Measurements from ENCODE around the gene ZNF132.
A peak's percentile ranks its signal among the peaks of the same experiment; 100 is the strongest.
"Not testable (repeated sequence)": the region's sequence is repeated elsewhere in the genome, so short reads cannot be mapped to it uniquely, and the experiment has no call there.

ZNF132 gene

DNA sequence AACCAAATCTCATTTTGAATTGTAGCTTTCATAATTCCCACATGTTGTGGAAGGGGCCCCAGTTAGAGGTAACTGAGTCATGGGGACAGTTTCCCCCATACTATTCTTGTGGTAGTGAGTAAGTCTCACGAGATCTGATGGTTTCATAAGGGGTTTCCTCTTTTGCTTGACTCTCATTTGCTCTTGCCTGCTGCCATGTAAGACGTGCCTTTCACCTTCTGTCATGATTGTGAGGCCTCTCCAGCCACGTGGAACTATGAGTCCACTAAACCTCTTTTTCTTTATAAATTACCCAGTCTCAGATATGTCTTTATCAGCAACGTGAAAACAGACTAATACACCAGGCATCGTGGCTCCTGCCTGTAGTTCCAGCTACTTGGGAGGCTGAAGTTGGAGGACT is 10.0 kb upstream of the ZNF132 start:
- not testable (repeated sequence) for H3K27me3 ChIP-seq (ENCODE audit: control insufficient read depth in 1 of 2, insufficient read depth in 2 of 2, low read length in 2 of 2); H3K27ac ChIP-seq (ENCODE audit: low read depth, low read length); H3K4me3 ChIP-seq (ENCODE audit: low read depth in 1 of 2, low read length in 2 of 2); H3K9ac ChIP-seq (ENCODE audit: low read depth in 1 of 2, low read length in 2 of 2); H3K4me1 ChIP-seq (ENCODE audit: control insufficient read depth in 1 of 2, insufficient read depth in 2 of 2, low read length in 2 of 2)
- Histone ChIP-seq H3K9me3 (ENCODE audit: control insufficient read depth in 1 of 2, low read length in 2 of 2) (peaks cover 0 to 12% of the 10 kb centered on the region in 2 donors), H3K36me3 (ENCODE audit: control insufficient read depth in 1 of 2, insufficient read depth in 2 of 2, low read length in 2 of 2) (peaks cover 4 to 12% of the 10 kb centered on the region in 2 donors)

DNA sequence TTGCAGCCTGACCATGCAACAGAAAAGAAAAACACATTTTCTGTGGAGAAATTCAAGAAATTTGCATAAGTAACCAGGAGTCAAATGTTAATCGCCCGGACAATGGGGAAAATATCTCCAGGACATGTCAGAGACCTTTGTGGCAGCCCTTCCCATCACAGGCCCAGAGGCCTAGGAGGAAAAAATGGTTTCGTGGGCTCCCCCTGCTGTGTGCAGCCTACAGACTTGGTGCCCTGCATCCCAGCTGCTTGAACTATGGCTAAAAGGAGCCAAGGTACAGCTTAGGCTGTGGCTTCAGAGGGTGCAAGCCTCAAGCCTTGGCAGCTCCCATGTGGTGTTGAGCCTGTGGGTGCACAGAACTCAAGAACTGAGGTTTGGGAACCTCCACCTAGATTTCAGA is 8.9 kb upstream of the ZNF132 start:
- not testable (repeated sequence) for H3K36me3 ChIP-seq (ENCODE audit: control insufficient read depth in 1 of 2, insufficient read depth in 2 of 2, low read length in 2 of 2); H3K27me3 ChIP-seq (ENCODE audit: control insufficient read depth in 1 of 2, insufficient read depth in 2 of 2, low read length in 2 of 2); H3K4me1 ChIP-seq (ENCODE audit: control insufficient read depth in 1 of 2, insufficient read depth in 2 of 2, low read length in 2 of 2); H3K9ac ChIP-seq (ENCODE audit: low read depth in 1 of 2, low read length in 2 of 2); H3K27ac ChIP-seq (ENCODE audit: low read depth, low read length); H3K4me3 ChIP-seq (ENCODE audit: low read depth in 1 of 2, low read length in 2 of 2)
- H3K9me3 ChIP-seq (ENCODE audit: control insufficient read depth in 1 of 2, low read length in 2 of 2) = peaks cover 0 to 12% of the 10 kb centered on the region in 2 donors

DNA sequence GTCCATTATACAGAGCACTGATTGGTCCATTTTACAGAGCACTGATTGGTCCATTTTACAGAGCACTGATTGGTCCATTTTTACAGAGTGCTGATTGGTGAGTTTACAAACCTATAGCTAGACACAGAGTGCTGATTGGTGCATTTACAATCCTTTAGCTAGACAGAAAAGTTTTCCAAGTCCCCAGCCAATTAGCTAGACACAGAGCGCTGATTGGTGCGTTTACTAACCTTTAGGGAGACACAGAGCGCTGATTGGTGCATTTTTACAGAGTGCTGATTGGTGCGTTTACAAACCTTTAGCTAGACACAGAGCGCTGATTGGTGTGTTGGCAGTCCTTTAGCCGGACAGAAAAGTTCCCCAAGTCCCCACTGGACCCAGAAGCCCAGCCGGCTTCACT is 3.0 kb upstream of the ZNF132 start:
- Histone ChIP-seq H3K9me3 (ENCODE audit: control insufficient read depth in 1 of 2, low read length in 2 of 2) (peaks cover 11 to 15% of the 10 kb centered on the region in 2 donors), H3K4me1 (ENCODE audit: control insufficient read depth in 1 of 2, insufficient read depth in 2 of 2, low read length in 2 of 2) (peaks cover 15 to 16% of the 10 kb centered on the region in 2 donors)
- H3K36me3 ChIP-seq (ENCODE audit: control insufficient read depth in 1 of 2, insufficient read depth in 2 of 2, low read length in 2 of 2); H3K4me3 ChIP-seq (ENCODE audit: low read depth in 1 of 2, low read length in 2 of 2); H3K9ac ChIP-seq (ENCODE audit: low read depth in 1 of 2, low read length in 2 of 2); H3K27me3 ChIP-seq (ENCODE audit: control insufficient read depth in 1 of 2, insufficient read depth in 2 of 2, low read length in 2 of 2); H3K27ac ChIP-seq (ENCODE audit: low read depth, low read length): not testable (repeated sequence)

DNA sequence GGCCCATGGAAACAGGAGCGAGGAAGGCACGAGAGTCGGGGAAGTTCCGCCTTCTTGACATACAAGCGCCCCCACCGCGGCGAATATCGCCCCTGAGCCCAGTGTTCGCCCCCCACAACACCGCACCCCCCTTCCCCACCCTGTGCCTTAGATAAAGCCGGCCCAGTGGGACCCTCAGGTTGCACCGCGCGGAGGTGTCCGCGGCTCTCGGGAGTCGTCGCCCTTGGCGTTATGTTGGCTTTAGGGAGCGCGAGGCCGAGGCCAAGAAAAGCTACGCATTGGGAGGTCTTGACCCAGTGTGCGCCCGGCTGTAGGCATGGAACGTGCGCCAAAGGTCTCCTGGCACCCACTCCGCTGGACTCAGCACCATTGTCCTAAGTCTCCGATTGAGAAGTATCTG is 603 bp upstream of the ZNF132 start:
- Histone ChIP-seq H3K9me3 (ENCODE audit: control insufficient read depth in 1 of 2, low read length in 2 of 2) (peaks cover 26 to 37% of the 10 kb centered on the region in 2 donors), H3K27me3 (ENCODE audit: control insufficient read depth in 1 of 2, insufficient read depth in 2 of 2, low read length in 2 of 2) (no peaks in the 10 kb centered on the region), H3K27ac (ENCODE audit: low read depth, low read length) (peak overlapping the region; percentile 55), H3K4me3 (ENCODE audit: low read depth in 1 of 2, low read length in 2 of 2) (peak overlapping the region; percentile 82 to 87), H3K36me3 (ENCODE audit: control insufficient read depth in 1 of 2, insufficient read depth in 2 of 2, low read length in 2 of 2) (peaks cover 13 to 24% of the 10 kb centered on the region in 2 donors), H3K9ac (ENCODE audit: low read depth in 1 of 2, low read length in 2 of 2) (no peak overlapping the region), H3K4me1 (ENCODE audit: control insufficient read depth in 1 of 2, insufficient read depth in 2 of 2, low read length in 2 of 2) (peaks cover 15 to 16% of the 10 kb centered on the region in 2 donors)

DNA sequence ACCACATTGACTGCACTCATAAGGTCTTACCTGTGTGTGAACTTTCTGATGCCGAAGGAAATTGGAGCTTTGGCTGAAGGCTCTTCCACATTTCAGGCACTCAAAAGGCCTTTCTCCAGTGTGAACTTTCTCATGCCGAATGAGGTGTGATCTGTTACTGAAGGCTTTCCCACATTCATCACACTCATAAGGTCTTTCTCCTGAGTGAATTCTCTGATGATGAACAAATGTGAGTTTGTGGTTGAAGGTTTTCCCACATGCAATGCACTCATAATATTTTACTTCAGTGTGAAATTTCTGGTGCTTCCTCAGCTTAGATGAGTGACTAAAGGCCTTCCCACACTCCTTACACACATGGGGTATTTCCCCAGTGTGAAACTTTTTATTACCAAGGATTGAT is 5.7 kb downstream of the ZNF132 start:
- Histone ChIP-seq H3K9ac (ENCODE audit: low read depth in 1 of 2, low read length in 2 of 2) (no peak overlapping the region), H3K27ac (ENCODE audit: low read depth, low read length) (no peak overlapping the region), H3K4me3 (ENCODE audit: low read depth in 1 of 2, low read length in 2 of 2) (peak overlapping the region; percentile 23 to 50), H3K9me3 (ENCODE audit: control insufficient read depth in 1 of 2, low read length in 2 of 2) (peaks cover 81 to 92% of the 10 kb centered on the region in 2 donors), H3K27me3 (ENCODE audit: control insufficient read depth in 1 of 2, insufficient read depth in 2 of 2, low read length in 2 of 2) (no peaks in the 10 kb centered on the region), H3K36me3 (ENCODE audit: control insufficient read depth in 1 of 2, insufficient read depth in 2 of 2, low read length in 2 of 2) (peaks cover 50 to 57% of the 10 kb centered on the region in 2 donors), H3K4me1 (ENCODE audit: control insufficient read depth in 1 of 2, insufficient read depth in 2 of 2, low read length in 2 of 2) (peaks cover 2 to 3% of the 10 kb centered on the region in 2 donors)

DNA sequence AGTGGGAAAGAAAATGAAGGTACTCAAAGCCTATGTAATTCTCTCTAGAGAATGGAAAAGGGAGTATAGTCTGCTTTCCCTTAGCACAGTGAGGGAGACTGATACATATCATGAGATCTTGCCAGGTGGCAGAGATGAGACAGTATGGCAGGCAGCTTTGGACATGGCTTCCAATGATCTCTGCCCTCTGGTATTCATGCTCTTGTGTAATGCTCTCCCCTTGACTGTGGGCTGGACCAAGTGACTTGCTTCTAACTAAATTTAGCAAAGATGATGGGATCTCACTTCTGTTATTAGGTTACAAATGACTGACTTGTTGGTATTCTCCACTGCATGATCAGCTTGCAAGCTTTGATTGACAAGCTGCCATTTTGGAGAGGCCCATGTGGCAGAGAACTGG is 10.2 kb downstream of the ZNF132 start:
- Histone ChIP-seq H3K27me3 (ENCODE audit: control insufficient read depth in 1 of 2, insufficient read depth in 2 of 2, low read length in 2 of 2) (no peaks in the 10 kb centered on the region), H3K4me3 (ENCODE audit: low read depth in 1 of 2, low read length in 2 of 2) (no peak overlapping the region), H3K36me3 (ENCODE audit: control insufficient read depth in 1 of 2, insufficient read depth in 2 of 2, low read length in 2 of 2) (peaks cover 25 to 30% of the 10 kb centered on the region in 2 donors), H3K27ac (ENCODE audit: low read depth, low read length) (no peak overlapping the region), H3K4me1 (ENCODE audit: control insufficient read depth in 1 of 2, insufficient read depth in 2 of 2, low read length in 2 of 2) (no peaks in the 10 kb centered on the region), H3K9ac (ENCODE audit: low read depth in 1 of 2, low read length in 2 of 2) (no peak overlapping the region), H3K9me3 (ENCODE audit: control insufficient read depth in 1 of 2, low read length in 2 of 2) (peaks cover 66 to 74% of the 10 kb centered on the region in 2 donors)

DNA sequence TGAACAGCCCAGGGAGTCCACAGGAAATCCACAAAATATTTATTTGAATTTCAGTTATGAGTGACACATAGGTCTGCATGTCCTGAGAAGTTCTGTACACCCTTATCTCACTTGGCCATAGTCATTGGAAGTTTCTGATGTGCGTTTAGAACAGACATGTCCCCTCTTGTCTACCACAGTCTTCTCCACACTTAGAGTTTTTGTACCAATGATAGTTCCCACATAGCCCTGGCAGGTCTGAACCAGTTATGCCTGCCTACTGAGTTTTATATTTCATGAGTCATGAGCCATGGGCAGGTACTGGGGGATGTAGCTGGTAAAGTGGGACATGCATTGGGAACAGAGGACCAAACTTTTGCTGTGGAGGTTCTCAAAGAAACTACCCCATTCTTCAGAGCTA is 11.3 kb downstream of the ZNF132 start:
- Histone ChIP-seq H3K4me3 (ENCODE audit: low read depth in 1 of 2, low read length in 2 of 2) (no peak overlapping the region), H3K36me3 (ENCODE audit: control insufficient read depth in 1 of 2, insufficient read depth in 2 of 2, low read length in 2 of 2) (peaks cover 14 to 20% of the 10 kb centered on the region in 2 donors), H3K9me3 (ENCODE audit: control insufficient read depth in 1 of 2, low read length in 2 of 2) (peaks cover 55 to 63% of the 10 kb centered on the region in 2 donors), H3K27ac (ENCODE audit: low read depth, low read length) (no peak overlapping the region), H3K9ac (ENCODE audit: low read depth in 1 of 2, low read length in 2 of 2) (no peak overlapping the region), H3K4me1 (ENCODE audit: control insufficient read depth in 1 of 2, insufficient read depth in 2 of 2, low read length in 2 of 2) (no peaks in the 10 kb centered on the region), H3K27me3 (ENCODE audit: control insufficient read depth in 1 of 2, insufficient read depth in 2 of 2, low read length in 2 of 2) (no peaks in the 10 kb centered on the region)

DNA sequence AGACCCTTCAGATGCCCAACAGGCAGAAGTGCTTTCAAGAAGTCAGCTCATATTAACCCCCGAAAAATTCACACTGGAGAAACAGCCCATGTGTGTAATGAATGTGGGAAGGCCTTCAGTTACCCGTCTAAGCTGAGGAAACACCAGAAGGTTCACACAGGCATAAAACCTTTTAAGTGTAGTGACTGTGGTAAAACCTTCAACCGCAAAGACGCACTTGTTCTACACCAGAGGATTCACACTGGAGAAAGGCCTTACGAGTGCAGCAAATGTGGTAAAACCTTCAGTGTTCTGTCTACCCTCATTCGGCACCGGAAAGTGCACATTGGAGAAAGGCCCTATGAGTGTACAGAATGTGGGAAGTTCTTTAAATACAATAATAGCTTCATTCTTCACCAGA is 22.9 kb downstream of the ZNF132 start:
- no peak overlapping the region for H3K9ac ChIP-seq (ENCODE audit: low read depth in 1 of 2, low read length in 2 of 2)
- peaks cover 23 to 48% of the 10 kb centered on the region in 2 donors for H3K36me3 ChIP-seq (ENCODE audit: control insufficient read depth in 1 of 2, insufficient read depth in 2 of 2, low read length in 2 of 2)
- no peak overlapping the region for H3K4me3 ChIP-seq (ENCODE audit: low read depth in 1 of 2, low read length in 2 of 2)
- no peaks in the 10 kb centered on the region for H3K27me3 ChIP-seq (ENCODE audit: control insufficient read depth in 1 of 2, insufficient read depth in 2 of 2, low read length in 2 of 2)
- H3K9me3 ChIP-seq (ENCODE audit: control insufficient read depth in 1 of 2, low read length in 2 of 2) = peaks cover 0 to 3% of the 10 kb centered on the region in 2 donors
- no peak overlapping the region for H3K27ac ChIP-seq (ENCODE audit: low read depth, low read length)
- no peaks in the 10 kb centered on the region for H3K4me1 ChIP-seq (ENCODE audit: control insufficient read depth in 1 of 2, insufficient read depth in 2 of 2, low read length in 2 of 2)

DNA sequence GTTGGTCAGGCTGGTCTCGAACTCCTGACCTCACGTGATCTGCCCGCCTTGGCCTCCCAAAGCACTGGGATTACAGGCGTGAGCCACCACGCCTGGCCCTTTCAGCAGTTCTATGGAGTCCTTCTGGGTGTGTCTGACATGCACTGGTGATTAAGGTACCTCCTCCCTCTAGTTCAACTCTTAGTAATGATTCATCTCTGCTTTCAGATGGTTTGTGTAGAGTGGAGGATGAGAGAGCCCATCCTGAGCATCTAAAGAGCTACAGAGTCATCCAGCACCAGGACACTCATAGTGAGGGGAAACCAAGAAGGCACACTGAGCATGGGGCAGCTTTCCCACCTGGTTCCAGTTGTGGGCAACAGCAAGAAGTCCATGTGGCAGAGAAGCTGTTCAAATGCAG is 23.3 kb downstream of the ZNF132 start:
- H3K36me3 ChIP-seq (ENCODE audit: control insufficient read depth in 1 of 2, insufficient read depth in 2 of 2, low read length in 2 of 2) = peaks cover 23 to 48% of the 10 kb centered on the region in 2 donors
- no peak overlapping the region for H3K9ac ChIP-seq (ENCODE audit: low read depth in 1 of 2, low read length in 2 of 2)
- H3K27me3 ChIP-seq (ENCODE audit: control insufficient read depth in 1 of 2, insufficient read depth in 2 of 2, low read length in 2 of 2) = no peaks in the 10 kb centered on the region
- H3K4me3 ChIP-seq (ENCODE audit: low read depth in 1 of 2, low read length in 2 of 2) = no peak overlapping the region
- peaks cover 0 to 3% of the 10 kb centered on the region in 2 donors for H3K9me3 ChIP-seq (ENCODE audit: control insufficient read depth in 1 of 2, low read length in 2 of 2)
- H3K27ac ChIP-seq (ENCODE audit: low read depth, low read length) = no peak overlapping the region
- no peaks in the 10 kb centered on the region for H3K4me1 ChIP-seq (ENCODE audit: control insufficient read depth in 1 of 2, insufficient read depth in 2 of 2, low read length in 2 of 2)

DNA sequence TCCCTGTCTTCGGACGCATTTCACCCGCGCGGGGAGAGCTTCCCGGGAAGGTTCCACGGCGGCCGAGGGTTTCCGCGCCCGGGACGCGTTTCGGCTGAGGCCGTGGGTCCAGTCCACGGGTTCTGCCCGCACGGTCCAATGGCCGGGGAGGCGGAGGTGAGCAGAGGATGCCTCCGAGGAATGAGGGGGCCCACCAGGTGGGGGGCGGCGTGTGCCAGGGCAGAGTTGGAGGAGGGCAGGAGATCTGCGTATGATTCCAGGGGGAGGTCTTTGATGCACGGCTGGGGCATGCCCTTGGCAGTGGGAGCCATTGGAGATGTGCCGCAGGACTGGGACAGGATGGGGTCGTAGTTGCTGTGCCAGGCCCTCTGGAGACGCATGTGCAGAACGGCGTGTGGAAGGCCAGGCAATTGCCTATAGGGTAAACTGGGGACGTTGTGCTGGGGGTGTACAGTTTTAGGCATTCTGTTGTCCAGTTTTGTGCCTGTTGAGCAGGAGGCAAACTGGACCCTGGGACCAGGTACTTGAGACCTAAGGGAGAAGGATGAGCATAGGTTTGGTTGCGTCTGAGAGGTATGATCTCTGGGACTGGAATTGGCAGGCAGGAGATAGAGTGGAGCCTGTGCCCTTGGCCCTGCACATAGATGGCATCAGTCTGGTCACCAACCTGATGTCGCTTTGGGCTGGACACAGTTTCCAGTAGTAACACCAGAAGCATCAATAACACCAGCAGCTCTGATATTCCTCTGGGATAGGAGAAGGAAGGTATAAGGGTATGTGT is 30.8 kb downstream of the ZNF132 start:
- Histone ChIP-seq H3K9me3 (ENCODE audit: control insufficient read depth in 1 of 2, low read length in 2 of 2) (no peaks in the 10 kb centered on the region), H3K4me3 (ENCODE audit: low read depth in 1 of 2, low read length in 2 of 2) (peak overlapping the region; percentile 75 to 98), H3K9ac (ENCODE audit: low read depth in 1 of 2, low read length in 2 of 2) (peak overlapping the region; percentile 74 to 89), H3K4me1 (ENCODE audit: control insufficient read depth in 1 of 2, insufficient read depth in 2 of 2, low read length in 2 of 2) (peaks cover 16 to 29% of the 10 kb centered on the region in 2 donors), H3K27me3 (ENCODE audit: control insufficient read depth in 1 of 2, insufficient read depth in 2 of 2, low read length in 2 of 2) (no peaks in the 10 kb centered on the region), H3K27ac (ENCODE audit: low read depth, low read length) (peak overlapping the region; percentile 61), H3K36me3 (ENCODE audit: control insufficient read depth in 1 of 2, insufficient read depth in 2 of 2, low read length in 2 of 2) (no peaks in the 10 kb centered on the region)
